Body of pancreas (tissue), 4 donors: ENCODE data around the gene LAMA2.

Source experiments
- POLR2A ChIP-seq, 3 donors: fragments of 450-650 bp; IDR thresholded peaks; one replicate each; pipeline ENCODE4 v1.6.1; 2016; ENCODE audit warnings: antibody characterized with exemption in 3 of 3, mild to moderate bottlenecking in 2 of 3
- TF ChIP-seq, protein P1 (sequence below), 7 experiments: fragments of 450-650 bp in 4 of 7; fragments of 200-600 bp in 3 of 7; sonication (generic) in 3 of 7; IDR thresholded peaks; one replicate each; pipeline ENCODE4 v1.5.1; 2016 to 2019; ENCODE audit warnings: antibody characterized with exemption in 7 of 7

- TF ChIP-seq, protein P1, sequence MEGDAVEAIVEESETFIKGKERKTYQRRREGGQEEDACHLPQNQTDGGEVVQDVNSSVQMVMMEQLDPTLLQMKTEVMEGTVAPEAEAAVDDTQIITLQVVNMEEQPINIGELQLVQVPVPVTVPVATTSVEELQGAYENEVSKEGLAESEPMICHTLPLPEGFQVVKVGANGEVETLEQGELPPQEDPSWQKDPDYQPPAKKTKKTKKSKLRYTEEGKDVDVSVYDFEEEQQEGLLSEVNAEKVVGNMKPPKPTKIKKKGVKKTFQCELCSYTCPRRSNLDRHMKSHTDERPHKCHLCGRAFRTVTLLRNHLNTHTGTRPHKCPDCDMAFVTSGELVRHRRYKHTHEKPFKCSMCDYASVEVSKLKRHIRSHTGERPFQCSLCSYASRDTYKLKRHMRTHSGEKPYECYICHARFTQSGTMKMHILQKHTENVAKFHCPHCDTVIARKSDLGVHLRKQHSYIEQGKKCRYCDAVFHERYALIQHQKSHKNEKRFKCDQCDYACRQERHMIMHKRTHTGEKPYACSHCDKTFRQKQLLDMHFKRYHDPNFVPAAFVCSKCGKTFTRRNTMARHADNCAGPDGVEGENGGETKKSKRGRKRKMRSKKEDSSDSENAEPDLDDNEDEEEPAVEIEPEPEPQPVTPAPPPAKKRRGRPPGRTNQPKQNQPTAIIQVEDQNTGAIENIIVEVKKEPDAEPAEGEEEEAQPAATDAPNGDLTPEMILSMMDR (IDR thresholded peaks at IDR 0.05): no peak
- TF ChIP-seq POLR2A (IDR thresholded peaks at IDR 0.05): no peak
Observed at GRCh38 chr6:129446272-129447197, 563.6 kb downstream of the LAMA2 start.
